Esophagus squamous epithelium (tissue), 5 donors: ENCODE results near the gene TOP2B. TPM values are rescaled to one million over a fixed set of nuclear protein-coding genes. Genes with fewer than 3 reads are reported as not detected.

Source experiments
- DNase-seq: peaks from one replicate; lab custom pipeline; 2025; lab: John Stamatoyannopoulos, UW
- H3K27ac ChIP-seq, 4 donors: fragments of 200-600 bp; sonication (generic); one replicate each; pipeline ENCODE4 v1.5.1; 2016 to 2019; ENCODE audit warnings: mild to moderate bottlenecking in 1 of 4
- H3K27me3 ChIP-seq, 4 donors: fragments of 200-600 bp; sonication (generic); 1 replicate in 3 of 4; 2 replicates in 1 of 4; pipeline versions ENCODE4 v1.5.1 to v1.6.0; 2017 to 2021; ENCODE audit warnings: antibody characterized with exemption in 1 of 4
- H3K36me3 ChIP-seq, 3 donors: fragments of 200-600 bp; sonication (generic); one replicate each; pipeline ENCODE4 v1.5.1; 2016 to 2019
- H3K4me1 ChIP-seq, 3 donors: fragments of 200-600 bp; sonication (generic); one replicate each; pipeline ENCODE4 v1.5.1; 2017 to 2019
- H3K4me3 ChIP-seq, 4 donors: fragments of 200-600 bp; sonication (generic); 1 replicate in 3 of 4; 2 replicates in 1 of 4; pipeline ENCODE4 v1.5.1; 2016 to 2019; ENCODE audit warnings: mild to moderate bottlenecking in 2 of 4, moderate library complexity in 1 of 4
- H3K9me3 ChIP-seq, 3 donors: fragments of 200-600 bp; sonication (generic); one replicate each; pipeline ENCODE4 v1.5.1; 2016 to 2019
- POLR2A ChIP-seq, 4 donors: fragments of 450-650 bp; IDR thresholded peaks; one replicate each; pipeline ENCODE4 v1.6.1; 2017; ENCODE audit warnings: antibody characterized with exemption in 4 of 4, mild to moderate bottlenecking in 4 of 4, moderate library complexity in 3 of 4
- WGBS, 2 donors: methylation state at CpG; one replicate each; pipeline ENCODE4 v1.1.5; 2018; 5-methylcytosine and 5-hydroxymethylcytosine counted together
- intact Hi-C: fragments of 100-400 bp; cut with DNase I; formaldehyde crosslinking; loops from one replicate; pipeline ENCODE4 v1.15.0; 2022
- total RNA-seq, 4 donors: library from RNA; depleted of rRNA; stranded (reverse); fragments of >200 nt; gene quantifications; one replicate each; pipeline ENCODE4 v1.1.0, GENCODE V29; 2016
- TF ChIP-seq, protein P1 (sequence below), 6 experiments: fragments of 450-650 bp in 4 of 6; fragments of 200-600 bp in 2 of 6; sonication (generic) in 2 of 6; IDR thresholded peaks; one replicate each; pipeline ENCODE4 v1.5.1; 2016 to 2019; ENCODE audit warnings: antibody characterized with exemption in 6 of 6, mild to moderate bottlenecking in 4 of 6, moderate library complexity in 4 of 6
- donor health status: DM: yes; HTN: yes; CAD: no.

TOP2B gene
- total RNA-seq, 4 donors from 2014 or later, result 47.6 to 89.8 (median 67.4) TPM

- Histone ChIP-seq H3K27me3 (no peaks in the 10 kb centered on the region), H3K27ac (no peak overlapping the region), H3K4me3 (no peak overlapping the region), H3K9me3 (no peaks in the 10 kb centered on the region), H3K4me1 (peaks cover 0 to 27% (median 14%) of the 10 kb centered on the region in 3 donors), H3K36me3 (peaks cover 0 to 7% (median 0%) of the 10 kb centered on the region in 3 donors)
- DNase-seq, result no peak
- 88% methylated on average over 5 to 8 of the region's 8 CpGs for WGBS, 2 donors
- intact Hi-C loops, result no loop called here
- TF ChIP-seq POLR2A (IDR thresholded peaks at IDR 0.05), result no peak
- TF ChIP-seq, protein P1, sequence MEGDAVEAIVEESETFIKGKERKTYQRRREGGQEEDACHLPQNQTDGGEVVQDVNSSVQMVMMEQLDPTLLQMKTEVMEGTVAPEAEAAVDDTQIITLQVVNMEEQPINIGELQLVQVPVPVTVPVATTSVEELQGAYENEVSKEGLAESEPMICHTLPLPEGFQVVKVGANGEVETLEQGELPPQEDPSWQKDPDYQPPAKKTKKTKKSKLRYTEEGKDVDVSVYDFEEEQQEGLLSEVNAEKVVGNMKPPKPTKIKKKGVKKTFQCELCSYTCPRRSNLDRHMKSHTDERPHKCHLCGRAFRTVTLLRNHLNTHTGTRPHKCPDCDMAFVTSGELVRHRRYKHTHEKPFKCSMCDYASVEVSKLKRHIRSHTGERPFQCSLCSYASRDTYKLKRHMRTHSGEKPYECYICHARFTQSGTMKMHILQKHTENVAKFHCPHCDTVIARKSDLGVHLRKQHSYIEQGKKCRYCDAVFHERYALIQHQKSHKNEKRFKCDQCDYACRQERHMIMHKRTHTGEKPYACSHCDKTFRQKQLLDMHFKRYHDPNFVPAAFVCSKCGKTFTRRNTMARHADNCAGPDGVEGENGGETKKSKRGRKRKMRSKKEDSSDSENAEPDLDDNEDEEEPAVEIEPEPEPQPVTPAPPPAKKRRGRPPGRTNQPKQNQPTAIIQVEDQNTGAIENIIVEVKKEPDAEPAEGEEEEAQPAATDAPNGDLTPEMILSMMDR (IDR thresholded peaks at IDR 0.05), result no peak
These were observed 76.1 kb downstream of the TOP2B start for GRCh38 chr3:25588441-25589103.

GRCh38 chr3:25587975-25588374 lies 76.7 kb downstream of the TOP2B start:
- 92 to 100% methylated on average over 2 of the region's 2 CpGs for WGBS, 2 donors
- no peak overlapping the region for H3K27ac ChIP-seq
- no peak for TF ChIP-seq POLR2A (IDR thresholded peaks at IDR 0.05)
- TF ChIP-seq, protein P1 (IDR thresholded peaks at IDR 0.05), result no peak

DNA sequence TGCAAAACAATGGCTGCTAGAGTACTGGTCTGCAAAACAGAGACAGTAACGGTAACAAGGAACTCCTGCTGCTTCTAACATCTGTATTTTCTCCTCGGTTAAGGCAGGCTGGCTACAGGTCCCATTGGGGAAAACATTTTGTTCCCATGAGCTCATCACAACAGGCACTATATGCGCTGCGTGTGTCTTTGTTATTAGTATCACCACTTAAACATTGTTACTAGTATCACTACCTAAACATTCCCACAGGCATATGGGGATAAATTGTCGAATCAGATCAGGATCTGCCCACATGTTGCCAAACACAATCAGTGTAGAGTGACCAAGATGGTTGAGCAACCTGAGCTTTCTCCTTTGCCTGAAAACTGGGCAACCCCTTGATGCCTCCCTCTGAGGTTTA lies 77.2 kb downstream of the TOP2B start:
- Histone ChIP-seq H3K4me3 (no peak overlapping the region), H3K9me3 (no peaks in the 10 kb centered on the region), H3K27ac (no peak overlapping the region), H3K36me3 (peaks cover 0 to 18% (median 0%) of the 10 kb centered on the region in 3 donors), H3K27me3 (no peaks in the 10 kb centered on the region), H3K4me1 (peaks cover 0 to 17% (median 5%) of the 10 kb centered on the region in 3 donors)
- intact Hi-C loops, result no loop called here
- no peak for DNase-seq
- TF ChIP-seq, protein P1 (IDR thresholded peaks at IDR 0.05), result no peak
- TF ChIP-seq POLR2A (IDR thresholded peaks at IDR 0.05), result no peak
- WGBS, 2 donors, result 84 to 92% methylated on average over 4 to 5 of the region's 5 CpGs

More at GRCh38 chr3:25587975-25588374, 76.7 kb downstream of the TOP2B start:
- H3K9me3 ChIP-seq, result no peaks in the 10 kb centered on the region
- intact Hi-C loops, result no loop called here
- H3K4me3 ChIP-seq, result no peak overlapping the region
- H3K4me1 ChIP-seq, result peaks cover 0 to 21% (median 9%) of the 10 kb centered on the region in 3 donors
- no peaks in the 10 kb centered on the region for H3K27me3 ChIP-seq
- DNase-seq, result no peak
- peaks cover 0 to 13% (median 0%) of the 10 kb centered on the region in 3 donors for H3K36me3 ChIP-seq

DNA sequence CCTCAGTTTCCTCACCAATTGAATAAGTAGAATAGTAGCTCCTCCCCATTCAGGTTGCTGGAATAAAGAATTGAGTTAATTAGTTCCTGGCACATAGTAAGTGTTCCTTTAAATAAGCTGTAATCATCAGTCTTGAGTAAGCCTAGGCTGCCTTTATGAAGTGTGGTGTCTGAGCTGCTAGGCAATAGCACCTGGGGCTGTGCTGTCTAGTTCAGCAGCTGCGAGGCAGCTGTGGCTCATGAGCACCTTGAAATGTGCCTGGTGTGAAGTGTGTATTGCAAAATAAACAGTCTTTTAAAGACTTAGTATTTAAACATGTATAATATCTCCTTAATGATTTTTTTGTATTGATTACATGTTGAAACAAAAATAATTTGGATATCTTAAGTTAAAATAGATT lies 77.6 kb downstream of the TOP2B start:
- no peak for DNase-seq
- WGBS, 2 donors, result 31 to 63% methylated on average over 1 of the region's 1 CpG
- peaks cover 0 to 22% (median 0%) of the 10 kb centered on the region in 3 donors for H3K36me3 ChIP-seq
- H3K4me3 ChIP-seq, result no peak overlapping the region
- intact Hi-C loops, result no loop called here
- H3K27me3 ChIP-seq, result no peaks in the 10 kb centered on the region
- H3K4me1 ChIP-seq, result peaks cover 0 to 12% (median under 1%) of the 10 kb centered on the region in 3 donors
- no peak overlapping the region for H3K27ac ChIP-seq
- TF ChIP-seq POLR2A (IDR thresholded peaks at IDR 0.05), result no peak
- TF ChIP-seq, protein P1 (IDR thresholded peaks at IDR 0.05), result no peak
- H3K9me3 ChIP-seq, result no peaks in the 10 kb centered on the region

GRCh38 chr3:25586553-25586952 lies 78.2 kb downstream of the TOP2B start:
- DNase-seq, result no peak
- intact Hi-C loops, result no loop called here
- Histone ChIP-seq H3K4me3 (no peak overlapping the region), H3K27ac (no peak overlapping the region), H3K36me3 (peaks cover 0 to 28% (median 0%) of the 10 kb centered on the region in 3 donors), H3K4me1 (peaks cover 0 to 12% (median 0%) of the 10 kb centered on the region in 3 donors), H3K9me3 (no peaks in the 10 kb centered on the region), H3K27me3 (no peaks in the 10 kb centered on the region)
- TF ChIP-seq POLR2A (IDR thresholded peaks at IDR 0.05), result no peak
- TF ChIP-seq, protein P1 (IDR thresholded peaks at IDR 0.05), result no peak
- 81 to 86% methylated on average over 3 to 4 of the region's 11 CpGs for WGBS, 2 donors
